ENCODE data around the gene LARP4B.

DNA sequence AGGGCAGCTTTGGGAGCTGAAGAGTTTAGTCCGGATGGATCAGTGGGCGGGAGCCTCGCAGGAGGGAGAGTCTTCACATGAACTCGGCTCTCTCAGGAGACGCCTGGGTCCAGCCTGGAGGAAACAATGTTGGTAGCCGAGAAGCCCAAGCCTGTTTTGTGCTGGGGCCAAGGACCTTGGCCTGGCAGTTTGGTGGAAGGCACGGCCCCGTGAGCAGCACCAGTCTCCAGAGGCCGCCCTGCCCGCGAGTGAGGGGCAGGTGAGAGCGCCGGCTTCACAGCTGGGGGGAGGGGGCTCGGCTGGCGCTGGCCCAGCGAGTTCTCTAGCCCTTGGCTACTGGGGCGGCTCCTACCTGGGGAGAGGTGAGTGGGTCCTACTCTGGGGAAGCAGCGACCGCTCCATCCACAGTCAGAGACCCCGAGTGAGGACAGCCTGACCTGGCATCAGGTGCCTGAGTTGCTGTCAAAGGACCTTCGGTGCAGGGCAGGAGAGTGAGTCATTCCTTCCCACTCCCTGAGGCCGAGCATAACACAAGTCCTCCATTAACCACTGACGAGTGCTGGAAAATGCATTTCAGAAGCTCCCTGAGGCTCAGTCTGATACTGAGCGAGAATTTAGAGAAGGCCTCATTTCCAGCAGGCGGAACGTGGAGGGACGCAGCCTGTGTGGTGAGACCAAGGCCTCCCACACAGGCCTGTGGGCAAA lies 152.7 kb downstream of the LARP4B start:
- TF ChIP-seq EP300 (IDR thresholded peaks at IDR 0.05) (no peak), POLR2A (IDR thresholded peaks at IDR 0.05) (no peak), POLR2AphosphoS5 (IDR thresholded peaks at IDR 0.05) (no peak)
- TF ChIP-seq, protein P1, sequence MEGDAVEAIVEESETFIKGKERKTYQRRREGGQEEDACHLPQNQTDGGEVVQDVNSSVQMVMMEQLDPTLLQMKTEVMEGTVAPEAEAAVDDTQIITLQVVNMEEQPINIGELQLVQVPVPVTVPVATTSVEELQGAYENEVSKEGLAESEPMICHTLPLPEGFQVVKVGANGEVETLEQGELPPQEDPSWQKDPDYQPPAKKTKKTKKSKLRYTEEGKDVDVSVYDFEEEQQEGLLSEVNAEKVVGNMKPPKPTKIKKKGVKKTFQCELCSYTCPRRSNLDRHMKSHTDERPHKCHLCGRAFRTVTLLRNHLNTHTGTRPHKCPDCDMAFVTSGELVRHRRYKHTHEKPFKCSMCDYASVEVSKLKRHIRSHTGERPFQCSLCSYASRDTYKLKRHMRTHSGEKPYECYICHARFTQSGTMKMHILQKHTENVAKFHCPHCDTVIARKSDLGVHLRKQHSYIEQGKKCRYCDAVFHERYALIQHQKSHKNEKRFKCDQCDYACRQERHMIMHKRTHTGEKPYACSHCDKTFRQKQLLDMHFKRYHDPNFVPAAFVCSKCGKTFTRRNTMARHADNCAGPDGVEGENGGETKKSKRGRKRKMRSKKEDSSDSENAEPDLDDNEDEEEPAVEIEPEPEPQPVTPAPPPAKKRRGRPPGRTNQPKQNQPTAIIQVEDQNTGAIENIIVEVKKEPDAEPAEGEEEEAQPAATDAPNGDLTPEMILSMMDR (IDR thresholded peaks at IDR 0.05): no peak

Measured in gastroesophageal sphincter (tissue), 3 donors.